Adrenal gland (tissue), 12 donors: ENCODE data around the gene TMPRSS3. TPM values are rescaled to one million over a fixed set of nuclear protein-coding genes. Genes with fewer than 3 reads are reported as not detected.

ENCODE experiments used
- DNase-seq, 7 donors: peaks; one replicate each; pipeline ENCODE4 v3.0.0-alpha.2; 2019 to 2020
- H3K27ac ChIP-seq, 5 donors: fragments of 200-600 bp; sonication (generic) in 4 of 5; 1 replicate in 3 of 5; 2 replicates in 2 of 5; pipeline versions ENCODE4 v1.5.1 to v1.8.0; 2016 to 2020; ENCODE audit warnings: mild to moderate bottlenecking in 1 of 5
- H3K27me3 ChIP-seq: fragments of 200-600 bp; 2 replicates; pipeline ENCODE4 v1.8.0; 2021
- H3K36me3 ChIP-seq, 2 donors: fragments of 200-600 bp; replicated peaks in 1 of 2; 1 replicate in 1 of 2; 2 replicates in 1 of 2; pipeline versions ENCODE4 v1.5.1 to v1.8.0; 2018 to 2022
- H3K4me1 ChIP-seq, 2 donors: fragments of 200-600 bp; replicated peaks in 1 of 2; 1 replicate in 1 of 2; 2 replicates in 1 of 2; pipeline versions ENCODE4 v1.5.1 to v1.8.0; 2018 to 2021
- H3K4me3 ChIP-seq, 4 donors: fragments of 200-600 bp; sonication (generic) in 3 of 4; one replicate each; pipeline ENCODE4 v1.5.1; 2016 to 2018
- H3K9me3 ChIP-seq, 3 donors: fragments of 200-600 bp; sonication (generic) in 1 of 3; replicated peaks in 1 of 3; 1 replicate in 2 of 3; 2 replicates in 1 of 3; pipeline versions ENCODE4 v1.5.1 to v1.8.0; 2016 to 2021
- POLR2A ChIP-seq, 2 donors: fragments of 450-650 bp; IDR thresholded peaks; one replicate each; pipeline ENCODE4 v1.6.1; 2017; ENCODE audit warnings: antibody characterized with exemption in 2 of 2, mild to moderate bottlenecking in 2 of 2, moderate library complexity in 1 of 2
- WGBS, 4 donors: extraction: QIAGEN DNeasy Blood & Tissue Kit in 2 of 4; methylation state at CpG; one replicate each; pipeline versions ENCODE4 v1.1.5 to v1.1.7; 2013 to 2017; 5-methylcytosine and 5-hydroxymethylcytosine counted together
- intact Hi-C, 2 donors: fragments of 100-400 bp; cut with DNase I; formaldehyde crosslinking; loops; one replicate each; pipeline versions ENCODE4 v1.14.1 to v1.15.0; 2022 to 2023
- polyA plus RNA-seq, 3 donors: library from polyadenylated mRNA; stranded (reverse); fragments of 200-250 nt in 2 of 3; fragments of 350-450 nt in 1 of 3; fragmentation: Illumina TruSeq in 1 of 3; extraction: RNeasy Lipid Tissue Mini Kit (QIAGEN cat#74804) in 1 of 3; gene quantifications; one replicate each; pipeline ENCODE4 v1.2.3, GENCODE V29; 2013 to 2014
- total RNA-seq, 9 donors: library from RNA; depleted of rRNA in 4 of 9; stranded (reverse); fragments of >200 nt in 4 of 9; fragments of 120-200 nt in 1 of 9; fragmentation: NEBNext Ultra II Directional in 1 of 9; extraction: Animal tissue kit (Norgen Biotek cat#: 25700) in 1 of 9; gene quantifications; one replicate each; pipeline versions ENCODE4 v1.1.0 to v1.2.4, GENCODE V29; 2013 to 2023
- TF ChIP-seq, protein P1 (sequence below), 6 experiments: fragments of 450-650 bp in 4 of 6; fragments of 200-600 bp in 2 of 6; sonication (generic) in 1 of 6; IDR thresholded peaks; 1 replicate in 5 of 6; 2 replicates in 1 of 6; pipeline versions ENCODE4 v1.5.1 to v1.8.0; 2016 to 2021; ENCODE audit warnings: antibody characterized with exemption in 6 of 6, mild to moderate bottlenecking in 2 of 6, moderate library complexity in 1 of 6
- donor health status: healthy with polysubstance abuse.
- donor health status: Bipolar disorder and iron deficiency.
- donor health status: DM: yes; HTN: yes; CAD: no.
- donor health status: DM: no; HTN: no; CAD: no.
- donor health status: DM: no; HTN: no; CAD: no.
- donor health status: DM: yes; HTN: yes; CAD: no.

The TMPRSS3 gene
- total and polyA plus RNA-seq, 12 donors = 0.14 to 2.9 (median 0.38) TPM; not detected in 3

DNA sequence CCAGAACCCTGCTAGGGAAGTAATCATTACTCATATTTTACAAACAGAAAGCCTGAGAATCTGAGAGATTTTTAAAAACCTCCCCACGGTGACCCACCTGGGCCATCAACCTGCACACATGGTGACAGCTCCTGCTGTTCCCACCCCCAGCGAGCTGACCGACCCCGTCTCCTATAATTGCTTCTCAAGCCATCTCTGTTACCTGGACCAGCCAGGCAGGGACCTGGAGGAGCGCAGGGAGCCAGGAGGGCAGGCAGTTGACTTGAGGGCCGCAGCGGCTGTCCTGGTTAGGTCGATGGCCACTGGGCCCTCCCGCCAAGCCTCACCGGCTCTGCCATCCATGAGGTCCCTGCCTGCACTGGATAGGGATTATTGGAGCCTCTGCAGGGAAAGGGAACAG, 52.8 kb downstream of the TMPRSS3 start:
- intact Hi-C loops = no loop called here
- Histone ChIP-seq H3K27ac (no peak overlapping the region), H3K36me3 (no peaks in the 10 kb centered on the region), H3K9me3 (no peaks in the 10 kb centered on the region), H3K27me3 (no peaks in the 10 kb centered on the region), H3K4me1 (no peaks in the 10 kb centered on the region), H3K4me3 (no peak overlapping the region)
- TF ChIP-seq, protein P1, sequence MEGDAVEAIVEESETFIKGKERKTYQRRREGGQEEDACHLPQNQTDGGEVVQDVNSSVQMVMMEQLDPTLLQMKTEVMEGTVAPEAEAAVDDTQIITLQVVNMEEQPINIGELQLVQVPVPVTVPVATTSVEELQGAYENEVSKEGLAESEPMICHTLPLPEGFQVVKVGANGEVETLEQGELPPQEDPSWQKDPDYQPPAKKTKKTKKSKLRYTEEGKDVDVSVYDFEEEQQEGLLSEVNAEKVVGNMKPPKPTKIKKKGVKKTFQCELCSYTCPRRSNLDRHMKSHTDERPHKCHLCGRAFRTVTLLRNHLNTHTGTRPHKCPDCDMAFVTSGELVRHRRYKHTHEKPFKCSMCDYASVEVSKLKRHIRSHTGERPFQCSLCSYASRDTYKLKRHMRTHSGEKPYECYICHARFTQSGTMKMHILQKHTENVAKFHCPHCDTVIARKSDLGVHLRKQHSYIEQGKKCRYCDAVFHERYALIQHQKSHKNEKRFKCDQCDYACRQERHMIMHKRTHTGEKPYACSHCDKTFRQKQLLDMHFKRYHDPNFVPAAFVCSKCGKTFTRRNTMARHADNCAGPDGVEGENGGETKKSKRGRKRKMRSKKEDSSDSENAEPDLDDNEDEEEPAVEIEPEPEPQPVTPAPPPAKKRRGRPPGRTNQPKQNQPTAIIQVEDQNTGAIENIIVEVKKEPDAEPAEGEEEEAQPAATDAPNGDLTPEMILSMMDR (IDR thresholded peaks at IDR 0.05) = no peak
- no peak for TF ChIP-seq POLR2A (IDR thresholded peaks at IDR 0.05)
- DNase-seq = peak in 1 of 7 donors; percentile 2
- 73 to 82% (median 76%) methylated on average over 7 to 10 of the region's 10 CpGs for WGBS, 4 donors

- Histone ChIP-seq H3K4me3 (no peak overlapping the region), H3K36me3 (no peaks in the 10 kb centered on the region), H3K27me3 (peaks cover 6% of the 10 kb centered on the region), H3K9me3 (no peaks in the 10 kb centered on the region), H3K4me1 (no peaks in the 10 kb centered on the region), H3K27ac (no peak overlapping the region)
- WGBS, 4 donors = 87 to 94% (median 91%) methylated on average over 15 of the region's 15 CpGs
- intact Hi-C loops = no loop called here
- TF ChIP-seq POLR2A (IDR thresholded peaks at IDR 0.05) = no peak
- TF ChIP-seq, protein P1 (IDR thresholded peaks at IDR 0.05) = no peak
- peak in 2 of 7 donors; percentile 10 to 42 for DNase-seq
Measured at GRCh38 chr21:42341776-42342542, 53.9 kb downstream of the TMPRSS3 start.

GRCh38 chr21:42340187-42341050, 55.4 kb downstream of the TMPRSS3 start:
- peak in 2 of 7 donors; percentile 12 to 39 for DNase-seq
- intact Hi-C loops = no loop called here
- peaks cover 18% of the 10 kb centered on the region for H3K27me3 ChIP-seq
- H3K4me3 ChIP-seq = no peak overlapping the region
- H3K4me1 ChIP-seq = no peaks in the 10 kb centered on the region
- H3K9me3 ChIP-seq = no peaks in the 10 kb centered on the region
- TF ChIP-seq POLR2A (IDR thresholded peaks at IDR 0.05) = no peak
- TF ChIP-seq, protein P1 (IDR thresholded peaks at IDR 0.05) = no peak
- H3K36me3 ChIP-seq = no peaks in the 10 kb centered on the region
- 73 to 83% (median 80%) methylated on average over 22 to 24 of the region's 24 CpGs for WGBS, 4 donors
- no peak overlapping the region for H3K27ac ChIP-seq
